ENCODE measurements around the gene ACE2.

DNA sequence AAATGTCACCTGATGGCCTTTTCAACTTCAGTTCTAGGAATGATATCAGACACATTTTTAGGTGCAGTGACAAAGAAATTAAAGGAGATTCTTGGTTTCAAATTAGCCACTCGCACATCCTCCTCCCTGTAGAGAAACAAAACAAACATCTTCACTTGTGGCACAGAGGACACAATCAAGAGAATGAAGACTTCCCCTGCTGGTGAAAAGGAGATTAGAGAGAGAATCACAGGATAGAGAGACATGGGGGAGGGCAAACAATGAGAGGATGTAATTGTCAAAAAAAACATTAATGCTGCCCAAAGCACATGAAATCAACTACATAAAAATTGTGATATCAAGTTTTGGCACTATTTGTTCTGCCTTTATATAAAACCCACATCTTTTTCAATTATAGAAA is 34.5 kb downstream of the ACE2 start:
- TF ChIP-seq POLR2A (IDR thresholded peaks at IDR 0.05; ENCODE audit: low read depth, low read length) (no peak), POLR2AphosphoS5 (IDR thresholded peaks at IDR 0.05; ENCODE audit: insufficient read depth, low read depth, low read length) (no peak)

Data from endothelial cell of umbilical vein (primary cell).